ENCODE data around the gene SORCS2.

- TF ChIP-seq CTCF (IDR thresholded peaks at IDR 0.05) (no peak), POLR2A (IDR thresholded peaks at IDR 0.05) (no peak)
These were observed 487.2 kb downstream of the SORCS2 start for GRCh38 chr4:7679406-7680040.
